Frontal cortex (tissue), 4 donors: Measurements from ENCODE around the gene CCL4L2. TPM values are rescaled to one million over a fixed set of nuclear protein-coding genes. Genes with fewer than 3 reads are reported as not detected.
"Not testable (repeated sequence)": the region's sequence is repeated elsewhere in the genome, so short reads cannot be mapped to it uniquely, and the experiment has no call there.

Source experiments
- DNase-seq, 2 donors: peaks; one replicate each; pipeline ENCODE4 v3.0.0; 2012; ENCODE audit warnings: low spot score in 2 of 2
- FAIRE-seq: peaks from 2 replicates; lab custom pipeline; 2012; peaks lifted over from hg19 to GRCh38; lab: Jason Lieb, UNC
- small RNA-seq: library from RNA; depleted of rRNA; stranded (forward); fragments of <200 nt; gene quantifications from one replicate; pipeline ENCODE3, GENCODE V24; 2014
- total RNA-seq: library from RNA; depleted of rRNA; stranded (reverse); fragments of >200 nt; gene quantifications from one replicate; pipeline ENCODE4 v1.2.3, GENCODE V29; 2014
- donor health status: control.
- donor health status: control.
- donor health status: control.

CCL4L2 gene
- total RNA-seq, 1 donor from 2014 or later: 2.4 TPM

DNA sequence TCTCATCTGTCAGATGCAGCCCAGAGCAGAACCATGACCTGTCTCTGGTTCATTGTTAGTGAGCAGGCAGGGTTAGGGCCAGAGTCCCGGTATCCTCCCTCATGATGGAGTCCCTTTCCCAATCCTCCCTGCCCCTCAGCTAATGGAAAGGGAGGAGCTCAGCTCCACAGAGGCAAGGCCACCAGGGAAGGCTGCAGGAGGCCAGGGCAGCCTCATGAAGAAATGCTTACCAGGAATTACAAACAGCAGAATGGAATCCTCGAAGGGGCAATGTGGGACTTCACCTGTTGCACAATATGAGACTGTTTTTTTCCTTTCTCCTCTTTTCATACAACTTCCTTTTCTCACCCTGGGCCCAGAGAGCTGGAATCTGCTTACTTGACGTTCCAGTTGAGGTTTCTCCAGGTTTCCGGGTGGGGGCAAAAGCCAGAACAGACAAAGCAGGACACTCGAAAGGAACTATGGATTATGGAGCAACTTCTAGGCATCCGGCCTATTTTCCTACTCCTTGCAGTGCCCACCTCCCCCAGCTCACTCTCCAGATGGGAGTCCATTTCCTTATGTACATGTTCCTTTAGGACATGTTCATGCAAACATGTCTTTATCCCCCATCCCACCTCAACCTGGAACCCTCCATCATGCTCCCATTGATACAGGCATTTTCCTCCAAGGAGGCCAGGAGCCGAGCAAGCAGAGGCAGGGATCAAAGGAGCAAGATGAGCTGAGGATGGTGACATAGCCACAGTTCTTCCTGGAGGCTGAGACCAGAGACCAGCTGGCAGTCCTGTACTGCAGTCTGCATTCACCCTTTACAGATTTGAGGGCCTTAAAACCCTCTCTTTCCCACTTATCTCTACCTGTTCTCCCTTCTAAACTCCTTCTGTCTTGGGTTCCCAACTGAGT is 4.8 kb downstream of the CCL4L2 start:
- DNase-seq, FAIRE-seq: not testable (repeated sequence)

DNA sequence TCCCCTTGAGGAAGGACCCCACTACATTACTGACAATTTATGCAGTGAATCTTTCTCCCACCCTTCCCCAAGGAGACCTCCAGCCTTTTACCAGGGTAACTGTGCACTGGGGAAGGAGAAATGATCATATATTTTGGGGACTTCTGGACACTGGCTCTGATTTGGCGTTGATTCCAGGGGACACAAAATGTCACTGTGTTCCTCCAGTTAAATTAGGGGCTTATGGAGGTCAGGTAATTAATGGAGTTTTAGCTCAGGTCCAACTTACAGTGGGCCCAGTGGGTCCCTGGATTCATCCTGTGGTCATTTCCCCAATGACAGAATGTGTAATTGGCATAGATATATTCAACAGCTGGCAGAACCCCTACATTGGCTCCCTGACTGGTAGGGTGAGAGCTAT is 8.7 kb downstream of the CCL4L2 start:
- not testable (repeated sequence) for DNase-seq, FAIRE-seq

DNA sequence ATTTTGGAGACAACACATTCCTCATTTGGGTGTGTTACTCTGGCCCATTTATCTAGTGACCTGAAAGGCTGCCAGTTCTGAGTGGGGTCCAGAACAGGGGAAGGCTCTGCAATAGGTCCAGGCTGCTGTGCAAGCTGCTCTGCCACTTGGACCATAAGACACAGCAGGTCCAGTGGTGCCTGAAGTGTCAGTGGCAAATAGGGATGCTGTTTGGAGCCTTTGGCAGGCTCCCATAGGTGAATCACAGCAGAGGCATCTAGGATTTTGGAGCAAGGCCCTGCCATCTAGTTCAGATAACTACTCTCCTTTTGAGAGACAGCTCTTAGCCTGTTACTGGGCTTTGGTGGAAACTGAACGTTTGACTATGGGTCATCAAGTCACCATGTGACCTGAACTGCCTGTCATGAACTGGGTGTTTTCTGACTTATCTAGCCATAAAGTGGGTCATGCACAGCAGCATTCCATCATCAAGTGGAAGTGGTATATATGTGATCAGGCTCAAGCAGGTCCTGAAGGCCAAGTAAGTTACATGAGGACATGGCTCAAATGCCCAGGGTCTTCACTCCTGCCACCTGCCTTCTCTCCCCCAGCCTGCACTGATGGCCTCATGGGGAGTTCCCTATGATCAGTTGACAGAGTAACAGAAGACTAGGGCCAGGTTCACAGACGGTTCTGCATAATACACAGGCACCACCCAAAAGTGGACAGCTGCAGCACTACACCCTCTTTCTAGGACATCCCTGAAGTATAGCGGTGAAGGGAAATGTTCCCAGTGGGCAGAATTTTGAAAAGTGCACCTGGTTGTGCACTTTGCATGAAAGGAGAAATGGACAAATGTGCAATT is 10.1 kb downstream of the CCL4L2 start:
- DNase-seq, FAIRE-seq: not testable (repeated sequence)

DNA sequence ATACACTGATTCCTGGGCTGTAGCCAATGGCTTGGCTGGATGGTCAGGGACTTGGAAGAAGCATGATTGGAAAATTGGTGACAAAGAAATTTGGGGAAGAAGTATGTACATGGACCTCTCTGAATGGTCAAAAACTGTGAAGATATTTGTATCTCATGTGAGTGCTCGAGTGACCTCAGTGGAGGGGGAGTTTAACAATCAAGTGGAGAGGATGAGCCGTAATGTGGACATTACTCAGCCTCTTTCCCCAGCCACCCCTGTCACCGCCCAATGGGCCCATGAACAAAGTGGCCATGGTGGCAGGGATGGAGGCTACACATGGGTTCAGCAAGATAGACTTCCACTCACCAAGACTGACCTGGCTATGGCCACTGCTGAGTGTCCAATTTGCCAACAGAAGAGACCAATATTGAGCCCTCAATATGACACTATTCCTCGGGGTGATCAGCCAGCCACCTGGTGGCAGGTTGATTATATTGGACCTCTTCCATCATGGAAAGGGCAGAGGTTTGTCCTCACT is 10.8 kb downstream of the CCL4L2 start:
- FAIRE-seq, DNase-seq: not testable (repeated sequence)

DNA sequence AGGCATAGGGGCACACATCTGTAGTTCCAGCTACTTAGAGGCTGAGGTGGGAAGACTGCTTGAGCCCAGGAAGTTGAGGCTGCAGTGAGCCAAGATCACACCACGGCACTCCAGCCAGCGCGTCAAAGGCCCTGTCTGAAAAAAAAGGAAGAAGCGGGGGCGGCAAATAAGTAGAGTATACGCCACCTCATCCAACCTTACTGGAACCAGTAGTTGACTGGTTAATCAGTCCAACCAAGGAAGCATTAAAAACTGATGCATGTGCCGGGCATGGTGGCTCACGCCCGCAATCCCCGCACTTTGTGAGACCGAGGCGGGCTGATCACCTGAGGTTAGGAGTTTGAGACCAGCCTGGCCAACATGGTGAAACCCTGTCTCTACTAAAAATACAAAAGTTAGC is 12.1 kb downstream of the CCL4L2 start:
- not testable (repeated sequence) for FAIRE-seq, DNase-seq

DNA sequence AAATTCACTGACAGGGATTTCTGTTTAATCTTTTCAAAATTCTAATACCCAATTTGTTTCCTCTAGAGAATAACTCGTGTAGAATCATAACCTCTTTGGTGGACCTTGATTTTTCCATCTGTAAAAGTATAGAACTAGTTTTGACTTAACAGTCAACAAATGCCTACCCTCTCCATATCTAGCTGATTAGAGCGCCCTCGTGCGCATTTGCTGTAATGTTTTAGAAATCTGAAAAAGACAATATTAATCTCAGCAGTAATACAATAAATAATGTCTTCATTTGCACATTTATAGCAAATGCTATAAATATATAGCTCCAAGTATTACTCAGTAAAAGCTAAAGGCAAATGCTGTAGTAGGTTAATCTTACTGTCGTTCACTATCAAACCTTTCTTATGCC is 18.8 kb downstream of the CCL4L2 start:
- not testable (repeated sequence) for DNase-seq, FAIRE-seq

DNA sequence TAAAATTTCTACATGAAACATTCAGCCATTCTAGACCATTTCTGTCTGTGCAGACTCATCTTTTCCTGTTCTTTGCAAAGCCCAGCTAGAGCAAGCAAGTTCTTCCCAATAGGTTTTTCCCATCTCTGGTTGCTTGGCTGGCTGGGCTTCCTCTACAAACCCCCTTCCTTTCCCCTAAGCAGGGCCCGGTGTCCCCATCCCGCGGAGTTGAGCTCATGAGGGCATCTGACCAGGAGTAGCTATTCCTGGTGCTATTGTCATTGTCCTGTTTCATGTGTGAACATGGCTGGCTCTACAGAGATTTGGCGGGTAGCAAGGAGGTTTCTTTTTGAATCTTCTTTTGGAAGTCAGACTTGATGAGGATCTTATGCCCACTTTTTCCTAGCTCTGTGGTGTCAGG is 31.2 kb downstream of the CCL4L2 start:
- DNase-seq, FAIRE-seq: not testable (repeated sequence)

Small RNA genes within 50 kb of the gene (small RNA-seq; reads per million reads assigned to genes)
- gene AC243829.3: not detected
- not detected for gene AC243829.6

Other genes with a start within 250 kb of the CCL4L2 start
- not detected for gene CCL16, start 229.6 kb upstream of the CCL4L2 start, total RNA-seq
- not detected for gene CCL14, start 224.3 kb upstream of the CCL4L2 start, total RNA-seq
- gene CCL15, start 209.5 kb upstream of the CCL4L2 start, total RNA-seq: not detected
- gene CCL23, start 193.1 kb upstream of the CCL4L2 start, total RNA-seq: not detected
- not detected for gene CCL18, start 146.8 kb upstream of the CCL4L2 start, total RNA-seq
- 2.0 TPM for gene CCL3, start 120.9 kb upstream of the CCL4L2 start, total RNA-seq
- 1.2 TPM for gene CCL4, start 107.2 kb upstream of the CCL4L2 start, total RNA-seq
- gene TBC1D3B, start 34.4 kb upstream of the CCL4L2 start, total RNA-seq: 1.6 TPM
- gene CCL3L1, start 14.3 kb upstream of the CCL4L2 start, total RNA-seq: 0.82 TPM
- under 0.01 TPM for gene TBC1D3I, start 53.5 kb downstream of the CCL4L2 start, total RNA-seq
- gene TBC1D3G, start 112.8 kb downstream of the CCL4L2 start, total RNA-seq: not detected
- not detected for gene TBC1D3H, start 177.4 kb downstream of the CCL4L2 start, total RNA-seq